ENCODE results near the gene C1D. TPM values are rescaled to one million over a fixed set of nuclear protein-coding genes. Genes with fewer than 3 reads are reported as not detected.

C1D gene
- total and polyA plus RNA-seq, 2 donors from 2014 or later = 23.0 to 34.2 TPM

DNA sequence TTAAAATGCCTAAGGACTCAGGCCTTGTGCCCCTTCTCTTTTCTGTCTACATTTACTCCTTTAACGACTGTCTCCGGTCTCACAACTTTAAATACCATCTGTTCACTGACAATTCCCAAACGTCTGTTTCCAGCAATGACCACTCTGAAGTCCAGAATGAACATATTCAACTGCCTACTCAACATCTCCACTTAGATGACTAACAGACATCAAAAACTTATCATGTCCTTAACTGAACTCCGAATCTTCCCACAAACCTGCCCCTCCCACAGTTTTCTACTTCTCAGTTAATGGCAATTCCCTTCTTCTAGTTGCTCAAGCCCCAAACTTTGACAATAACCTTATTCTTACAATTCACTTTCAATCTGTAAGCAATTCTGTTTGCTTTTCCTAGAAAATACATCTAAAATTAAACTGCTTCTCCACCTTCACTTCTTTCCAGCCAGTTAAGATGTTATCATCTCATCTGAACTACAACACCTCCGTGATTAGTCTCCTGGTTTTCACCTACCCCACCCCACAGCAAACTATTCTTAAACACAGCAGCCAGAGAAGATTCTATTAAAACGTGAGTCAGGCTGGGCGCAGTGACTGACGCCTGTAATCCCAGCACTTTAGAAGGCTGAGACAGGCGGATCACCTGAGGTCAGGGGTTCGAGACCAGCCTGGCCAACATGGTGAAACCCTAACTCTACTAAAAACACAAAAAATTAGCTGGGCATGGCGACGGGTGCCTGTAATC lies 2.8 kb downstream of the C1D start:
- TF ChIP-seq CTCF (IDR thresholded peaks at IDR 0.05; ENCODE audit: borderline replicate concordance, extremely low read depth, insufficient read depth) = no peak

DNA sequence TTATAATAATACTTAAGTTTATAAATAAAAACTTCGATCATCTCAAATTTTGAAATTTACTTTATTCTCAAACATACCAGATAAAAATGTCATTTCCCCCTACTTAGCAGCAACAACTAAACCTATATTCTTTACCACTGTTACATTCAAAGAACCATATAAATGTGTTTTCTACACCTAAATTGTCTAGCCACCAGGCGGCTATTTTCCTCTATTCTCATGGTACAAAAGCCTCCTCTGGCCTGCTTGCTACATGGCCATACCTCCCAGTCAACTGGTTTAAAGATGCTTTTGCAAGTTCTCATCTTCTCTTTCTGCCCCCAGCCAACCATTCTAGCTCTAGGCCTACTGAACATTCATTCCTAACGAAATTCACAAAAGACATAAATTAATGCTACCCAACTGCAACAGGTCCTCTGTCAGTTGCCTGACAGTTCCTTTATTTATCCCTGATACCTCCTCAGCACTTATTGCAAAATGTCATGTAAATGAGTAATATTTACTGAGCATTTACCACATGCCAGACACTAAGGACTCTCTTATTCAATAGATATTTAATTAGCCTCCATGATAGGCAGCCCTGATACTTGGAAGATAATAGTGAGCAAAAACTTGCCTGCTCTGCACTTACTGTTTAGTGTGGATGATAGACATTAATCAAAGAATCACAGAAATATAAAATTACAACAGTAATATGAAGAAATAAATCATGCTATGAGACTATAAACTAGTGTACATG lies 5.0 kb downstream of the C1D start:
- H3K4me1 ChIP-seq (ENCODE audit: control insufficient read depth in 2 of 3, insufficient read depth in 2 of 3, low read depth in 1 of 3, low read length in 3 of 3) = peaks cover 0 to 4% (median 4%) of the 10 kb centered on the region in 3 donors
- no peak overlapping the region for H3K4me3 ChIP-seq (ENCODE audit: low read length in 3 of 3)
- DNase-seq = no peak
- no peak for FAIRE-seq
- H3K9ac ChIP-seq (ENCODE audit: low read length in 3 of 3) = no peak overlapping the region
- intact Hi-C loops (cut with DNase I) = no loop called here
- H3K9me3 ChIP-seq (ENCODE audit: control insufficient read depth in 2 of 3, insufficient read depth in 1 of 3, low read length in 3 of 3) = no peaks in the 10 kb centered on the region
- no peaks in the 10 kb centered on the region for H3K36me3 ChIP-seq (ENCODE audit: control insufficient read depth in 2 of 3, insufficient read depth in 3 of 3, low read length in 3 of 3)
- H3K27ac ChIP-seq (ENCODE audit: low read depth in 2 of 2, low read length in 2 of 2) = no peak overlapping the region
- TF ChIP-seq CTCF (IDR thresholded peaks at IDR 0.05; ENCODE audit: borderline replicate concordance, extremely low read depth, insufficient read depth) = no peak
- no peaks in the 10 kb centered on the region for H3K27me3 ChIP-seq (ENCODE audit: control insufficient read depth, insufficient read depth, low read length)

More for the DNA sequence above, 2.8 kb downstream of the C1D start:
- intact Hi-C loops (cut with DNase I) = no loop called here
- Histone ChIP-seq H3K9ac (ENCODE audit: low read length in 3 of 3) (no peak overlapping the region), H3K36me3 (ENCODE audit: control insufficient read depth in 2 of 3, insufficient read depth in 3 of 3, low read length in 3 of 3) (no peaks in the 10 kb centered on the region), H3K9me3 (ENCODE audit: control insufficient read depth in 2 of 3, insufficient read depth in 1 of 3, low read length in 3 of 3) (no peaks in the 10 kb centered on the region), H3K27ac (ENCODE audit: low read depth in 2 of 2, low read length in 2 of 2) (no peak overlapping the region), H3K4me1 (ENCODE audit: control insufficient read depth in 2 of 3, insufficient read depth in 2 of 3, low read depth in 1 of 3, low read length in 3 of 3) (peaks cover 0 to 4% (median 4%) of the 10 kb centered on the region in 3 donors), H3K4me3 (ENCODE audit: low read length in 3 of 3) (no peak overlapping the region), H3K27me3 (ENCODE audit: control insufficient read depth, insufficient read depth, low read length) (no peaks in the 10 kb centered on the region)
- FAIRE-seq (no peak), DNase-seq (no peak)

DNA sequence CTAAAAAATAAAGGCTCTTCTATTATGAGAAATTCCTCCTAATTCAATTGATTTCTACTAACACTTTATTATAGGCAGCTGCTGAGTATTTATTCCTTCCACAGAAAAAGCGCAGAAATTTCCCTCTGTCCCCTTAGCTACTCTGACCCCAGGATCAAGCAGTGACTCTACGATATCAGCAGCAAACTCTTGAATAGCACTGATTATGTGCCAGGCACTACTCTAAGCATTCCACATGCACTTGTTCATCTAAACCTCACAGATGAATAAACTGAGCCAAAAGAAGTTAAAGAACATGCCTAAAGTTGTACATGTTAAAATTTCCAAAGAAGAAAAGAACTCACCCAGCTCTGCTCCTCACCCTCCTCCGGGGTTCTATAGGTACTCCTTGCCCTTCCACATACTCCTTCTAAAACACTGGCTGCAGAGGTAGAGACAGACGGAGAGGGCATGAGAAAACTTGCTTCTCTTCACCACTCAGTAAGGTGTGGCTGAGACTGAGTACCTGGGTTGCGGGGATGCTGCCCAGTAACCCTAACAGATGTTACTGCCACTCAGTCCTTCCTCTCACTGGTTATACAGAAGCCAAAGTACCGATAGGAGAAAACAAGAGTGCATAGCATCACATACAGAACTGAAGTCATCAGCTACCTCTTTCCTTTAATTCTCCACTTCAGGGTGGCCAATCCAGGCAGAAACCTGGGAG lies 9.9 kb downstream of the C1D start:
- Histone ChIP-seq H3K4me3 (ENCODE audit: low read length in 3 of 3) (no peak overlapping the region), H3K36me3 (ENCODE audit: control insufficient read depth in 2 of 3, insufficient read depth in 3 of 3, low read length in 3 of 3) (no peaks in the 10 kb centered on the region), H3K9me3 (ENCODE audit: control insufficient read depth in 2 of 3, insufficient read depth in 1 of 3, low read length in 3 of 3) (no peaks in the 10 kb centered on the region), H3K27ac (ENCODE audit: low read depth in 2 of 2, low read length in 2 of 2) (no peak overlapping the region), H3K9ac (ENCODE audit: low read length in 3 of 3) (no peak overlapping the region), H3K4me1 (ENCODE audit: control insufficient read depth in 2 of 3, insufficient read depth in 2 of 3, low read depth in 1 of 3, low read length in 3 of 3) (no peaks in the 10 kb centered on the region), H3K27me3 (ENCODE audit: control insufficient read depth, insufficient read depth, low read length) (no peaks in the 10 kb centered on the region)
- no peak for FAIRE-seq
- DNase-seq = no peak
- TF ChIP-seq CTCF (IDR thresholded peaks at IDR 0.05; ENCODE audit: borderline replicate concordance, extremely low read depth, insufficient read depth) = no peak
- intact Hi-C loops (cut with DNase I) = no loop called here
